ENCODE data around the gene LTN1.

The LTN1 gene

GRCh38 chr21:28962465-28962864 is 30.2 kb downstream of the LTN1 start:
- H3K4me3 Mint-ChIP-seq, result no peak overlapping the region
- CTCF ChIA-PET, result no interaction called here
- peaks cover 56% of the 10 kb centered on the region for H3K36me3 Mint-ChIP-seq
- no peaks in the 10 kb centered on the region for H3K9me3 Mint-ChIP-seq
- H3K4me1 Mint-ChIP-seq, result peaks cover 2% of the 10 kb centered on the region
- no peak for DNase-seq
- H3K27ac Mint-ChIP-seq, result no peak overlapping the region
- H3K27me3 Mint-ChIP-seq, result no peaks in the 10 kb centered on the region

GRCh38 chr21:28961927-28962326 is 30.8 kb downstream of the LTN1 start:
- H3K36me3 Mint-ChIP-seq, result peaks cover 56% of the 10 kb centered on the region
- CTCF ChIA-PET, result interaction anchor here (0.7 to 1.0 kb wide), 3 partner anchors 9 to 22 kb away, joined by 3 read pairs; no protein-coding TSS in a partner anchor
- H3K9me3 Mint-ChIP-seq, result no peaks in the 10 kb centered on the region
- H3K27me3 Mint-ChIP-seq, result no peaks in the 10 kb centered on the region
- DNase-seq, result no peak
- H3K4me1 Mint-ChIP-seq, result peaks cover 2% of the 10 kb centered on the region
- no peak overlapping the region for H3K27ac Mint-ChIP-seq
- no peak overlapping the region for H3K4me3 Mint-ChIP-seq

DNA sequence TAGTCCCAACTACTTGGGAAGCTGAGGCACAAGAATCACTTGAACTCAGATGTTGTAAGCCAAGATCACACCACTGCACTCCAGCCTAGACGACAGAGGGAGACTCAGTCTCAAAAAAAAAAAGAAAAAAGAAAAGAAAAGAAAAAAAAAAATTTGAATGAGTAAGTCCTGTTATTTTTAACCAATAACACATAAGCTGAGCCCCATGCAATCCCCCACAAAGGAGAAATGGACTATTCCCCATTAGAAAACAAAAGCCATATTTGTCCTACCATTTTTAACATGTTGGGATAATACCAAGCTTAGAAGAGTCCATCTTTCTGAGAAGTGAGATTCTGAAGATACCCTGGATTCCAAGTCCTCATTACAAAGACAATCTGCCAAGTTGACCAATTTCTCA is 32.4 kb downstream of the LTN1 start:
- CTCF ChIA-PET, result interaction anchor here (0.8 kb wide), 1 partner anchor 215 kb away, joined by 3 read pairs; no protein-coding TSS in a partner anchor
- peaks cover 2% of the 10 kb centered on the region for H3K4me1 Mint-ChIP-seq
- no peak overlapping the region for H3K27ac Mint-ChIP-seq

GRCh38 chr21:28959367-28960099 is 33.1 kb downstream of the LTN1 start:
- CTCF ChIA-PET, result no interaction called here
- no peaks in the 10 kb centered on the region for H3K9me3 Mint-ChIP-seq
- H3K36me3 Mint-ChIP-seq, result peaks cover 55% of the 10 kb centered on the region
- H3K27ac Mint-ChIP-seq, result no peak overlapping the region
- H3K4me1 Mint-ChIP-seq, result peaks cover 6% of the 10 kb centered on the region
- H3K27me3 Mint-ChIP-seq, result no peaks in the 10 kb centered on the region
- no peak for DNase-seq
- no peak overlapping the region for H3K4me3 Mint-ChIP-seq

More for the DNA sequence above, 32.4 kb downstream of the LTN1 start:
- Mint-ChIP-seq H3K36me3 (peaks cover 51% of the 10 kb centered on the region), H3K9me3 (no peaks in the 10 kb centered on the region), H3K4me3 (no peak overlapping the region), H3K27me3 (no peaks in the 10 kb centered on the region)
- no peak for DNase-seq

DNA sequence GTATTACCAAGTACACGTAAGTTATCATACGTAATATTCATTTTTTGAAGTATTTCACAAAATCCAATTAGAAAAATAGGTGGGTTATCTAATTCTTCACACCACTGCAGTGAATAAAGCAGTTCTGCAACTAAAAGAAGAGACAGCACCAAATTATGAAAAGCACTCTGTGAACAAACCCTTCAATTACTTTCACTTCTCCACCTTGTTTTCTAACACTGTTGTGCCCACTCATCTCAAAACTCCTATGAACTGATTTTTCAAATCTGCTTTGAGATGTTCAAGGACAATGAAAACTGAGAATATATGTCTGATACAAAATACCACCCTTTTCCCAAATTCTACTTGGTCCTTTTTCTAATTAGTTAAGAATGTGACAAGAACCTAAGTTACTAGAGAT is 39.4 kb downstream of the LTN1 start:
- Mint-ChIP-seq H3K9me3 (no peaks in the 10 kb centered on the region), H3K4me1 (peaks cover 17% of the 10 kb centered on the region), H3K27ac (no peak overlapping the region), H3K36me3 (peaks cover 47% of the 10 kb centered on the region), H3K27me3 (no peaks in the 10 kb centered on the region), H3K4me3 (no peak overlapping the region)
- CTCF ChIA-PET, result no interaction called here
- DNase-seq, result no peak

GRCh38 chr21:28952686-28953085 is 40.0 kb downstream of the LTN1 start:
- H3K4me1 Mint-ChIP-seq, result peaks cover 17% of the 10 kb centered on the region
- no peaks in the 10 kb centered on the region for H3K27me3 Mint-ChIP-seq
- no peak for DNase-seq
- no peaks in the 10 kb centered on the region for H3K9me3 Mint-ChIP-seq
- H3K27ac Mint-ChIP-seq, result no peak overlapping the region
- no peak overlapping the region for H3K4me3 Mint-ChIP-seq
- peaks cover 42% of the 10 kb centered on the region for H3K36me3 Mint-ChIP-seq
- CTCF ChIA-PET, result no interaction called here

GRCh38 chr21:28949318-28949717 is 43.4 kb downstream of the LTN1 start:
- H3K9me3 Mint-ChIP-seq, result no peaks in the 10 kb centered on the region
- H3K4me3 Mint-ChIP-seq, result no peak overlapping the region
- H3K36me3 Mint-ChIP-seq, result peaks cover 33% of the 10 kb centered on the region
- no peak overlapping the region for H3K27ac Mint-ChIP-seq
- DNase-seq, result no peak
- CTCF ChIA-PET, result interaction anchor here (0.6 kb wide), 1 partner anchor 203 kb away, joined by 4 read pairs; no protein-coding TSS in a partner anchor
- peaks cover 13% of the 10 kb centered on the region for H3K4me1 Mint-ChIP-seq
- H3K27me3 Mint-ChIP-seq, result no peaks in the 10 kb centered on the region

DNA sequence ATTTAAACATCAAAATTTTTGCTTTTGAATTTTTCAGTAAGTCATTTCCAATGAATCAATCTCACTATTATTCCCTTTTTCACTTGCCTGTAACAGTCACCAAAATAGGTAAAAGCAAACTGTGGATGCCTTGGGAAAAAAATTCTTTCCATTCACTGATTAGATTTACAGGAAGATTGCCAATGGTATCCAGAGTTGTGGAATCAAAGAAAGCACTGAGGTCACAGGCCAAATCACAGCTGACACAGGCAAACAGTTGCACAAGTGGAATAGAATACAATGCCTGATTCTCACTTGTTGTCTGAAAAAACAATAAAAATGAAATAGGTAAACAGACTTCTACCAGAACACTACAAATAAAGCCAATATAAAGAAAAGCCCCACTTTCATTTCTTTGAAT is 48.4 kb downstream of the LTN1 start:
- no peaks in the 10 kb centered on the region for H3K9me3 Mint-ChIP-seq
- no peak for DNase-seq
- H3K27me3 Mint-ChIP-seq, result no peaks in the 10 kb centered on the region
- H3K27ac Mint-ChIP-seq, result no peak overlapping the region
- no peaks in the 10 kb centered on the region for H3K4me1 Mint-ChIP-seq
- CTCF ChIA-PET, result interaction anchor here (0.8 kb wide), 1 partner anchor 199 kb away, joined by 4 read pairs; no protein-coding TSS in a partner anchor
- H3K36me3 Mint-ChIP-seq, result peaks cover 39% of the 10 kb centered on the region
- H3K4me3 Mint-ChIP-seq, result no peak overlapping the region

GRCh38 chr21:28943631-28944030 is 49.0 kb downstream of the LTN1 start:
- no peaks in the 10 kb centered on the region for H3K9me3 Mint-ChIP-seq
- DNase-seq, result no peak
- no peak overlapping the region for H3K4me3 Mint-ChIP-seq
- CTCF ChIA-PET, result interaction anchor here (0.8 kb wide), 1 partner anchor 198 kb away, joined by 4 read pairs; no protein-coding TSS in a partner anchor
- H3K36me3 Mint-ChIP-seq, result peaks cover 41% of the 10 kb centered on the region
- no peak overlapping the region for H3K27ac Mint-ChIP-seq
- no peaks in the 10 kb centered on the region for H3K27me3 Mint-ChIP-seq
- H3K4me1 Mint-ChIP-seq, result no peaks in the 10 kb centered on the region

GRCh38 chr21:28938726-28939125 is 54.0 kb downstream of the LTN1 start:
- H3K27ac Mint-ChIP-seq, result no peak overlapping the region
- H3K36me3 Mint-ChIP-seq, result peaks cover 50% of the 10 kb centered on the region
- H3K4me1 Mint-ChIP-seq, result no peaks in the 10 kb centered on the region
- no peaks in the 10 kb centered on the region for H3K9me3 Mint-ChIP-seq
- no peaks in the 10 kb centered on the region for H3K27me3 Mint-ChIP-seq
- H3K4me3 Mint-ChIP-seq, result no peak overlapping the region
- no peak for DNase-seq
- CTCF ChIA-PET, result interaction anchor here (1.4 to 2.8 kb wide), 3 partner anchors 12 to 422 kb away, joined by 4 to 28 read pairs (median 8); no protein-coding TSS in a partner anchor

- no peak for DNase-seq
- CTCF ChIA-PET, result interaction anchor here (2.4 to 2.8 kb wide), 2 partner anchors 192 to 421 kb away, joined by 8 to 28 read pairs; no protein-coding TSS in a partner anchor
Measured at GRCh38 chr21:28937737-28938136, 54.9 kb downstream of the LTN1 start.

DNA sequence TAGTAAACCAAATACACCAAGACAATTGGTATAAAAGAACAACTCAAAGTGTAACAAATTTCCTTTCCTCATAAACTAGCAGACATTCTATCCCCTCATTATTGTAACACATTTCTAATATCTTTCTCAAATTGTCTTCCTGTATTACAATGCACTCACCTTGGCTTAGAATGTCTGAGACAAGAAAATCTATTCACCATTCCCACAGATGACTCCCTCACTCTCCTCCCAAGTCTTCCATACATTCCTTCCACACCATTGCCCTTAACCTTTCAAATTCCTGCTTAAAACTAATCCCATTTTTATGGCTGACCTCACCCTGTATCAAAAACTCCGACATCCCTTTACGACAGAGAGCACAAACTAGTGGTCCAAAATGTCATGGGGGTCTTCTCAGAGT is 56.0 kb downstream of the LTN1 start:
- Mint-ChIP-seq H3K27me3 (no peaks in the 10 kb centered on the region), H3K9me3 (no peaks in the 10 kb centered on the region), H3K36me3 (peaks cover 48% of the 10 kb centered on the region), H3K27ac (no peak overlapping the region), H3K4me3 (no peak overlapping the region), H3K4me1 (peaks cover 2% of the 10 kb centered on the region)
- DNase-seq, result no peak
- CTCF ChIA-PET, result no interaction called here

More at GRCh38 chr21:28937737-28938136, 54.9 kb downstream of the LTN1 start:
- Mint-ChIP-seq H3K27ac (no peak overlapping the region), H3K9me3 (no peaks in the 10 kb centered on the region), H3K36me3 (peaks cover 55% of the 10 kb centered on the region), H3K27me3 (no peaks in the 10 kb centered on the region), H3K4me3 (no peak overlapping the region), H3K4me1 (no peaks in the 10 kb centered on the region)

DNA sequence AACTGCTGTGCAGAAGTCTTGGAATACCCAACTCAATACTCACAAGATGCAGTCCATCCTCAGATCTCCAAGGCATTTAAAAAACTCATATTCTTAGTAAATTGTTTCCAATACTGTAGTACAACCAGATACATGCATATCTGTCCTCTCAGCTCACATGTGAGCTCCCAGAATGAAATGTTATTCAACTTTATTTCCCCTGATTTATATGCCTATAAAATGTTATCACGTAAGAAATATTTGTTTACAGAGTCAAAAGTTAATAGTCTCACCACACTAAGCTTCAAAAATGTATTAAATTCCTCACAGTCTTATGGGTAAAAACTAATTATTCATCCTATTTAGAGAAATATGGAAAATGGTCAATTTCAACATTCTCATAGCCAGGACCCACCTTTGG is 56.6 kb downstream of the LTN1 start:
- Mint-ChIP-seq H3K27ac (no peak overlapping the region), H3K4me1 (peaks cover 2% of the 10 kb centered on the region)

DNA sequence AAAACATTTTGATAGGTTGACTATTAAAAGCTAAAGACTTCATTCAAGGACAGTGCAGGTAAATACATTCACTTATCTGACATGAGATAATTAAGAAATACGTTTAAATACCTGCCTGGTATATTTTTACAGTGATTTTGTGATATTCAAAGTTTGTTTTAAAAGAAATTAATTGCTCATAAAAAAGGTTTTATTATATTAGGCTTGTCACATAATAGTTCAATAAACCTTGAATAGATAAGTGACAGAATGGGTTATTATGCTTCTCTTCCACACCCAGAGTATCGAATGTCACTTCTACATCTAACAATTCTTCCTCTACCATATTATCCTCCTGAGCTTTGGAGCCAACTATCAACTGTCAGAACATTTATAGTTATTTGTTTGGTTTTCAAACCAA is 60.0 kb downstream of the LTN1 start:
- Mint-ChIP-seq H3K36me3 (peaks cover 43% of the 10 kb centered on the region), H3K4me1 (peaks cover 2% of the 10 kb centered on the region), H3K9me3 (no peaks in the 10 kb centered on the region), H3K27me3 (no peaks in the 10 kb centered on the region), H3K27ac (no peak overlapping the region), H3K4me3 (no peak overlapping the region)
- DNase-seq, result no peak
- CTCF ChIA-PET, result interaction anchor here (1.6 kb wide), 1 partner anchor 187 kb away, joined by 9 read pairs; no protein-coding TSS in a partner anchor

More for the DNA sequence above, 56.6 kb downstream of the LTN1 start:
- H3K4me3 Mint-ChIP-seq, result no peak overlapping the region
- DNase-seq, result no peak
- no peaks in the 10 kb centered on the region for H3K27me3 Mint-ChIP-seq
- CTCF ChIA-PET, result interaction anchor here (0.9 kb wide), 1 partner anchor 191 kb away, joined by 3 read pairs; no protein-coding TSS in a partner anchor
- peaks cover 46% of the 10 kb centered on the region for H3K36me3 Mint-ChIP-seq
- H3K9me3 Mint-ChIP-seq, result no peaks in the 10 kb centered on the region

All from activated naive CD4-positive, alpha-beta T cell treated with anti-CD3 and anti-CD28 coated beads, Interleukin-2, amount 10 ng/mL, durations not matched to agents 7 days and 5 days (primary cell).